GM12878 (cell line): ENCODE results near the gene KCNJ10.

Experiments used
- RFX5 ChIP-seq: IDR thresholded peaks from 2 replicates; pipeline ENCODE4 v1.6.1; 2011; ENCODE audit warnings: low read depth, low read length, improper control_type of control experiment
- SRF ChIP-seq, 2 experiments: IDR thresholded peaks; 2 replicates each; pipeline ENCODE4 v1.6.1; 2011; ENCODE audit warnings: low read depth in 2 of 2, low read length in 2 of 2, mild to moderate bottlenecking in 1 of 2, moderate library complexity in 1 of 2

DNA sequence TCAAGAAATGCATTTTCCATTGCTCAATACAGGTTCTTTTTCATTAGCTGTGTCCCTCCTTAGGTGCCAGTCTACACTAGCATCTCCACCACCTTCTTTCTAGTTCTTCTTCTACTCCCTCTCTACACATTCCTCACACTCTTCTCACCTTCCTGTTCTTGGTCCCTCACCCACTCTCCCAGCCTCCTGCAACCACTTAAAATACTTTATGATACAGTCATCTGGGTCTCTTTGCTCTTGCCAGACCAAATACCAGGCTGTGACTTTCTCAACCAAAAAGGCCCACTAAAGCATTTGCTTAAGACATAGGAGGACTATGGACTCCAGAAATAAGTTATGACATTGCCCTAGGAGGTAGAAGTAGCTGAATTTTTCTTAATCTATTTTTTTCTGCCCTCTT lies 73.3 kb downstream of the KCNJ10 start:
- TF ChIP-seq RFX5 (no peak), SRF (IDR thresholded peaks at IDR 0.05; ENCODE audit: low read depth in 2 of 2, low read length in 2 of 2) (no peak)
